OCI-LY3 (cell line): ENCODE results near the gene QSER1.

ENCODE experiments used
- EZH2phosphoT487 ChIP-seq: fragments of 200-600 bp; shearing (Covaris generic); IDR thresholded peaks from 2 replicates; pipeline ENCODE4 v1.6.1; 2018; ENCODE audit warnings: antibody characterized with exemption, mixed run types, low read depth
- TF ChIP-seq, protein P1 (sequence below): fragments of 200-600, 300-600 bp; sonication (generic); IDR thresholded peaks from 2 replicates; pipeline ENCODE4 v1.5.1; 2014; ENCODE audit warnings: antibody characterized with exemption, low read length, low read depth

- TF ChIP-seq EZH2phosphoT487: no peak
- TF ChIP-seq, protein P1, sequence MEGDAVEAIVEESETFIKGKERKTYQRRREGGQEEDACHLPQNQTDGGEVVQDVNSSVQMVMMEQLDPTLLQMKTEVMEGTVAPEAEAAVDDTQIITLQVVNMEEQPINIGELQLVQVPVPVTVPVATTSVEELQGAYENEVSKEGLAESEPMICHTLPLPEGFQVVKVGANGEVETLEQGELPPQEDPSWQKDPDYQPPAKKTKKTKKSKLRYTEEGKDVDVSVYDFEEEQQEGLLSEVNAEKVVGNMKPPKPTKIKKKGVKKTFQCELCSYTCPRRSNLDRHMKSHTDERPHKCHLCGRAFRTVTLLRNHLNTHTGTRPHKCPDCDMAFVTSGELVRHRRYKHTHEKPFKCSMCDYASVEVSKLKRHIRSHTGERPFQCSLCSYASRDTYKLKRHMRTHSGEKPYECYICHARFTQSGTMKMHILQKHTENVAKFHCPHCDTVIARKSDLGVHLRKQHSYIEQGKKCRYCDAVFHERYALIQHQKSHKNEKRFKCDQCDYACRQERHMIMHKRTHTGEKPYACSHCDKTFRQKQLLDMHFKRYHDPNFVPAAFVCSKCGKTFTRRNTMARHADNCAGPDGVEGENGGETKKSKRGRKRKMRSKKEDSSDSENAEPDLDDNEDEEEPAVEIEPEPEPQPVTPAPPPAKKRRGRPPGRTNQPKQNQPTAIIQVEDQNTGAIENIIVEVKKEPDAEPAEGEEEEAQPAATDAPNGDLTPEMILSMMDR: no peak
Measured at GRCh38 chr11:32893093-32893342, 407 bp downstream of the QSER1 start.
